GM23338 (cell line): ENCODE data around the gene KLHL26. TPM values are rescaled to one million over a fixed set of nuclear protein-coding genes. Genes with fewer than 3 reads are reported as not detected.

Source experiments
- ATAC-seq: fragments of 200-7000 bp; cut with Tn5 transposase; 3 replicates; pipeline ENCODE4 v1.9.1; 2020
- DNase-seq: peaks from one replicate; pipeline ENCODE4 v3.0.0-alpha.2; 2015; ENCODE audit warnings: low spot score
- H2AFZ ChIP-seq: fragments of 200-600 bp; sonication (generic); 2 replicates; pipeline ENCODE4 v1.8.0; 2016; ENCODE audit warnings: antibody characterized with exemption, mild to moderate bottlenecking, moderate library complexity
- H3F3A ChIP-seq: fragments of 200-600 bp; sonication (generic); replicated peaks from 2 replicates; pipeline ENCODE4 v1.8.0; 2017; ENCODE audit warnings: antibody characterized with exemption, mixed run types, low read depth
- H3K27ac ChIP-seq: fragments of 200-600 bp; sonication (generic); 2 replicates; pipeline ENCODE4 v1.6.1; 2016; ENCODE audit warnings: low read depth
- H3K27me3 ChIP-seq: fragments of 200-600 bp; sonication (generic); 2 replicates; pipeline ENCODE4 v1.8.0; 2016; ENCODE audit warnings: mild to moderate bottlenecking, mixed run types, moderate library complexity; ENCODE audit not compliant: insufficient read depth
- H3K36me3 ChIP-seq: fragments of 200-600 bp; sonication (generic); 2 replicates; pipeline ENCODE4 v1.8.0; 2016; ENCODE audit warnings: mild to moderate bottlenecking; ENCODE audit not compliant: insufficient read depth
- H3K4me1 ChIP-seq: fragments of 200-600 bp; sonication (generic); 2 replicates; pipeline ENCODE4 v1.8.0; 2016; ENCODE audit warnings: mild to moderate bottlenecking, moderate library complexity; ENCODE audit not compliant: insufficient read depth
- H3K4me2 ChIP-seq: fragments of 200-600 bp; sonication (generic); 2 replicates; pipeline ENCODE4 v1.7.1; 2017; ENCODE audit warnings: mixed run types
- H3K4me3 ChIP-seq: fragments of 200-600 bp; sonication (generic); 2 replicates; pipeline ENCODE4 v1.6.1; 2016; ENCODE audit warnings: mixed run types
- H3K79me2 ChIP-seq: fragments of 200-600 bp; sonication (generic); replicated peaks from 2 replicates; pipeline ENCODE4 v1.8.0; 2017; ENCODE audit warnings: mild to moderate bottlenecking; ENCODE audit not compliant: insufficient read depth
- H3K9me2 ChIP-seq: fragments of 200-600 bp; sonication (generic); 2 replicates; pipeline ENCODE4 v1.8.0; 2017; ENCODE audit not compliant: insufficient read depth
- H4K20me1 ChIP-seq: fragments of 200-600 bp; sonication (generic); replicated peaks from 2 replicates; pipeline ENCODE4 v1.8.0; 2017; ENCODE audit warnings: mild to moderate bottlenecking; ENCODE audit not compliant: insufficient read depth
- H3K27ac Mint-ChIP-seq: 2 replicates; pipeline ENCODE4 v1.8.0; 2020; ENCODE audit warnings: inconsistent platforms, mild to moderate bottlenecking, moderate library complexity, mixed read lengths
- H3K27me3 Mint-ChIP-seq: 3 replicates; pipeline ENCODE4 v1.8.0; 2022; ENCODE audit warnings: low read depth, mild to moderate bottlenecking, moderate library complexity, mixed read lengths, inconsistent platforms; ENCODE audit not compliant: insufficient read depth, poor library complexity
- H3K36me3 Mint-ChIP-seq: 3 replicates; pipeline ENCODE4 v1.8.0; 2021; ENCODE audit warnings: low read depth, mild to moderate bottlenecking, inconsistent platforms, moderate library complexity, mixed read lengths
- H3K4me1 Mint-ChIP-seq: 3 replicates; pipeline ENCODE4 v1.8.0; 2020; ENCODE audit warnings: mild to moderate bottlenecking, inconsistent platforms, mixed read lengths
- H3K4me3 Mint-ChIP-seq: 3 replicates; pipeline ENCODE4 v1.8.0; 2021; ENCODE audit warnings: moderate library complexity, mild to moderate bottlenecking, inconsistent platforms, mixed read lengths
- H3K9me3 Mint-ChIP-seq: 3 replicates; pipeline ENCODE4 v1.8.0; 2020; ENCODE audit warnings: moderate library complexity, mild to moderate bottlenecking, inconsistent platforms, mixed read lengths
- CREB1 ChIP-seq: fragments of 250-450 bp; sonication (Bioruptor Pico); IDR thresholded peaks from 2 replicates; pipeline ENCODE4 v1.5.0; 2020; ENCODE audit warnings: low read depth, mild to moderate bottlenecking, moderate library complexity
- EZH2phosphoT487 ChIP-seq: fragments of 200-600 bp; sonication (generic); IDR thresholded peaks from one replicate; pipeline ENCODE4 v1.8.1; 2018; ENCODE audit warnings: antibody characterized with exemption; ENCODE audit not compliant: unreplicated experiment
- JUNB ChIP-seq: IDR thresholded peaks from one replicate; pipeline ENCODE4 v1.6.1; 2016; ENCODE audit warnings: antibody characterized with exemption; ENCODE audit not compliant: unreplicated experiment
- NANOG ChIP-seq: IDR thresholded peaks from 2 replicates; pipeline ENCODE4 v1.6.1; 2016; ENCODE audit warnings: antibody characterized with exemption, borderline replicate concordance
- POLR2AphosphoS5 ChIP-seq: IDR thresholded peaks from 2 replicates; pipeline ENCODE4 v1.6.1; 2016; ENCODE audit warnings: antibody characterized with exemption, low read depth
- REST ChIP-seq: IDR thresholded peaks from one replicate; pipeline ENCODE4 v1.6.1; 2018; ENCODE audit warnings: antibody characterized with exemption; ENCODE audit not compliant: unreplicated experiment
- ZNF114 ChIP-seq: fragments of 250-450 bp; sonication (Bioruptor Pico); IDR thresholded peaks from 2 replicates; pipeline ENCODE4 v1.5.0; 2020; ENCODE audit warnings: mild to moderate bottlenecking, moderate library complexity
- ZNF331 ChIP-seq: fragments of 250-450 bp; sonication (Bioruptor Pico); IDR thresholded peaks from 2 replicates; pipeline ENCODE4 v1.5.0; 2020; ENCODE audit warnings: low read depth, mild to moderate bottlenecking, moderate library complexity
- polyA plus RNA-seq: library from polyadenylated mRNA; unstranded; fragments of >200 nt; fragmentation: Nextera tagmentation; extraction: Ambion mirVana; gene quantifications from 2 replicates; pipeline ENCODE4 v1.2.1, GENCODE V29; 2016
- total RNA-seq: library from RNA; depleted of rRNA; stranded (reverse); fragments of >200 nt; shearing (Covaris generic); gene quantifications from 2 replicates; pipeline ENCODE4 v1.2.3, GENCODE V29; 2014

Gene KLHL26
- total and polyA plus RNA-seq, 2 experiments from 2014 or later, result 3.6 to 11.2 TPM

- no peak for TF ChIP-seq REST
- peak; percentile 88 for TF ChIP-seq POLR2AphosphoS5
- TF ChIP-seq JUNB, result no peak
- no peak for TF ChIP-seq ZNF331 (CRISPR knock-in tag)
- no peak for TF ChIP-seq ZNF114 (CRISPR knock-in tag)
- peak; percentile 47 for TF ChIP-seq CREB1 (CRISPR knock-in tag)
- no peak for TF ChIP-seq EZH2phosphoT487
- TF ChIP-seq NANOG, result no peak
Observed at GRCh38 chr19:18588611-18589379, 48.0 kb upstream of the KLHL26 start, which contains the start of gene REX1BD (continued).

- ATAC-seq (peak; percentile 21), DNase-seq (peak; percentile 88)
- peaks cover 35% of the 10 kb centered on the region for H3F3A ChIP-seq
- 0 out of 3 replicates have a peak, but pooled peaks cover 4% of the 10 kb centered on the region for H3K9me3 Mint-ChIP-seq
- no peaks in the 10 kb centered on the region; the same call in 1 of the 2 replicates for H3K36me3 ChIP-seq
- H2AFZ ChIP-seq, result peak overlapping the region; percentile 97; the same call in 1 of the 2 replicates
- peaks cover 34% of the 10 kb centered on the region for H3K27me3 Mint-ChIP-seq
- TF ChIP-seq ZNF331 (CRISPR knock-in tag) (no peak), CREB1 (CRISPR knock-in tag) (0 out of 2 replicates have a peak, but pooled peaks have one; percentile 7), POLR2AphosphoS5 (peak; percentile 20)
- peaks cover 17% of the 10 kb centered on the region for H3K36me3 Mint-ChIP-seq
- peak overlapping the region; percentile 89 for H3K27ac ChIP-seq
- H3K27me3 ChIP-seq, result no peaks in the 10 kb centered on the region
- peak overlapping the region; percentile 75 for H3K4me2 ChIP-seq
- no peaks in the 10 kb centered on the region for H3K9me2 ChIP-seq
- peak overlapping the region; percentile 99 for H3K27ac Mint-ChIP-seq
- peaks cover 26% of the 10 kb centered on the region for H3K4me1 Mint-ChIP-seq
- H3K4me1 ChIP-seq, result peaks cover 17% of the 10 kb centered on the region
- H3K4me3 Mint-ChIP-seq, result peak overlapping the region; percentile 86
- no peaks in the 10 kb centered on the region; the same call in 1 of the 2 replicates for H4K20me1 ChIP-seq
- H3K79me2 ChIP-seq, result peaks cover 3% of the 10 kb centered on the region; the same call in 1 of the 2 replicates
- H3K4me3 ChIP-seq, result peak overlapping the region; percentile 91
Observed at GRCh38 chr19:18589380-18590272, 47.2 kb upstream of the KLHL26 start.
